K562 (cell line): ENCODE results near the gene CTXN3. TPM values are rescaled to one million over a fixed set of nuclear protein-coding genes. Genes with fewer than 3 reads are reported as not detected.

Experiments
- ATAC-seq: fragments of 200-7000 bp; cut with Tn5 transposase; 3 replicates; pipeline ENCODE4 v1.9.1; 2020; ENCODE audit warnings: moderate library complexity
- BruUV-seq: library from RNA; stranded (reverse); fragments of 400-500 nt; replicated peaks from 2 replicates; lab custom pipeline; 2021; lab: Mats Ljungman, UMichigan
- CTCF ChIA-PET: fragments of 300-600 bp; formaldehyde crosslinking; extraction: SDS; loops from one replicate; lab custom pipeline; 2021; ENCODE audit warnings: low intra/inter-chr PET ratio; lab: Yijun Ruan, JAX
- POLR2A ChIA-PET: fragments of 300-600, 350-650 bp; sonication (Branson Sonifier 250); formaldehyde crosslinking; extraction: SDS; loops from one replicate; lab custom pipeline; 2021; ENCODE audit warnings: antibody characterized with exemption, inconsistent platforms; lab: Yijun Ruan, JAX
- DNase-seq, 4 experiments: peaks; one replicate each; pipeline versions ENCODE4 v3.0.0 to v3.0.0-alpha.2; 2011 to 2018; ENCODE audit warnings: low spot score in 3 of 4, mixed read lengths in 3 of 4; ENCODE audit errors: extremely low read depth in 1 of 4
- FAIRE-seq: peaks from 2 replicates; lab custom pipeline; 2011; peaks lifted over from hg19 to GRCh38; lab: Jason Lieb, UNC
- H2AFZ ChIP-seq: 2 replicates; pipeline ENCODE4 v1.6.0; 2011; ENCODE audit warnings: low read depth, low read length, control low read depth, inconsistent platforms
- H3K27ac ChIP-seq: fragments of 200-600 bp; 3 replicates; pipeline ENCODE4 v1.8.0; 2011; ENCODE audit warnings: low read depth, mild to moderate bottlenecking, control low read depth, inconsistent platforms, low read length, moderate library complexity, mixed read lengths; ENCODE audit errors: extremely low read depth
- H3K27me3 ChIP-seq, 2 experiments: fragments of 300-600 bp in 1 of 2; 2 replicates in 1 of 2; 3 replicates in 1 of 2; pipeline versions ENCODE4 v1.6.0 to v1.8.0; 2011; ENCODE audit warnings: inconsistent platforms in 2 of 2, low read length in 2 of 2, mild to moderate bottlenecking in 1 of 2, mixed read lengths in 1 of 2, moderate library complexity in 1 of 2; ENCODE audit not compliant: control insufficient read depth in 2 of 2, insufficient read depth in 2 of 2
- H3K36me3 ChIP-seq: fragments of 300-600 bp; 3 replicates; pipeline ENCODE4 v1.8.0; 2011; ENCODE audit warnings: mild to moderate bottlenecking, low read length, inconsistent platforms; ENCODE audit not compliant: control insufficient read depth, insufficient read depth
- H3K4me1 ChIP-seq, 2 experiments: fragments of 200-600 bp in 1 of 2; replicated peaks in 1 of 2; 2 replicates in 1 of 2; 3 replicates in 1 of 2; pipeline versions ENCODE4 v1.5.1 to v1.8.0; 2011; ENCODE audit warnings: inconsistent platforms in 2 of 2, low read length in 2 of 2, mild to moderate bottlenecking in 1 of 2, mixed read lengths in 1 of 2, moderate library complexity in 1 of 2; ENCODE audit not compliant: control insufficient read depth in 2 of 2, insufficient read depth in 2 of 2
- H3K4me2 ChIP-seq: 2 replicates; pipeline ENCODE4 v1.6.1; 2011; ENCODE audit warnings: low read length, control low read depth, inconsistent platforms, mixed read lengths; ENCODE audit not compliant: insufficient read depth
- H3K4me3 ChIP-seq: fragments of 200-600 bp; sonication (generic), shearing (Covaris generic); 2 replicates; pipeline ENCODE4 v1.5.1; 2016; ENCODE audit warnings: control low read depth, inconsistent platforms
- H3K79me2 ChIP-seq: fragments of 200-600 bp; 3 replicates; pipeline ENCODE4 v1.8.0; 2011; ENCODE audit warnings: low read length, inconsistent platforms; ENCODE audit not compliant: control insufficient read depth, insufficient read depth
- H3K9ac ChIP-seq, 2 experiments: 2 replicates each; pipeline versions ENCODE4 v1.6.0 to v1.6.1; 2011; ENCODE audit warnings: low read depth in 2 of 2, low read length in 2 of 2, control low read depth in 1 of 2, inconsistent platforms in 1 of 2, mild to moderate bottlenecking in 1 of 2, mixed read lengths in 1 of 2; ENCODE audit not compliant: insufficient read depth in 1 of 2
- H3K9me1 ChIP-seq: one replicate; pipeline ENCODE4 v1.6.0; 2011; ENCODE audit warnings: inconsistent platforms, mild to moderate bottlenecking, low read length, moderate library complexity; ENCODE audit not compliant: control insufficient read depth, insufficient read depth
- H3K9me3 ChIP-seq: replicated peaks from 2 replicates; pipeline ENCODE4 v1.5.1; 2011; ENCODE audit warnings: low read depth, low read length, inconsistent platforms; ENCODE audit not compliant: control insufficient read depth, insufficient read depth
- H4K20me1 ChIP-seq: replicated peaks from 2 replicates; pipeline ENCODE4 v1.6.1; 2011; ENCODE audit warnings: low read length, inconsistent platforms, mixed read lengths; ENCODE audit not compliant: control insufficient read depth, insufficient read depth
- CHD1 ChIP-seq: fragments of 200-600 bp; sonication (generic); IDR thresholded peaks from one replicate; pipeline ENCODE4 v1.6.1; 2012; ENCODE audit warnings: mild to moderate bottlenecking, moderate library complexity, low read length, inconsistent platforms
- FOXK2 ChIP-seq, 2 experiments: fragments of 450-650 bp; IDR thresholded peaks in 1 of 2; conservative IDR thresholded peaks in 1 of 2; 2 replicates each; pipeline ENCODE4 v1.6.1; 2016; ENCODE audit warnings: low read depth in 2 of 2, mild to moderate bottlenecking in 1 of 2
- HNRNPLL ChIP-seq: fragments of 200-400 bp; formaldehyde crosslinking; IDR thresholded peaks from 2 replicates; pipeline ENCODE4 v1.6.1; 2017; ENCODE audit warnings: low read length, low read depth, mild to moderate bottlenecking; ENCODE audit not compliant: poor library complexity, severe bottlenecking
- NFATC3 ChIP-seq: fragments of 450-650 bp; IDR thresholded peaks from 2 replicates; pipeline ENCODE4 v1.6.1; 2017; ENCODE audit warnings: mild to moderate bottlenecking
- SMAD4 ChIP-seq: fragments of 250-450 bp; sonication (Bioruptor Pico); conservative IDR thresholded peaks from 2 replicates; pipeline ENCODE4 v1.8.0; 2021; ENCODE audit warnings: inconsistent platforms, mild to moderate bottlenecking, moderate library complexity
- ZFPM2 ChIP-seq: fragments of 250-450 bp; sonication (Bioruptor Pico); IDR thresholded peaks from 2 replicates; pipeline ENCODE4 v1.5.1; 2022; ENCODE audit warnings: mild to moderate bottlenecking
- WGBS: fragments of 100-300 bp; shearing (Covaris generic); methylation state at CpG from one replicate; pipeline ENCODE4 v1.1.6; 2016; ENCODE audit warnings: low coverage, mixed read lengths; ENCODE audit not compliant: insufficient coverage; ENCODE audit errors: missing lambda C conversion rate; 5-methylcytosine and 5-hydroxymethylcytosine counted together
- in situ Hi-C: fragments of 300-500 bp; cut with MboI; formaldehyde crosslinking; loops from 4 replicates; pipeline ENCODE4 v1.15.0; 2018; ENCODE audit warnings: inconsistent platforms, mixed read lengths
- intact Hi-C: fragments of 100-400 bp; cut with micrococcal nuclease; formaldehyde crosslinking; loops from 2 replicates; pipeline ENCODE4 v1.14.2; 2022
- polyA plus RNA-seq, 8 experiments: library from polyadenylated mRNA; depleted of rRNA in 4 of 8; stranded (reverse) in 5 of 8; unstranded in 3 of 8; fragments of >200 nt; fragmentation: Nextera tagmentation in 2 of 8; fragmentation: Illumina TruSeq in 1 of 8; extraction: Ambion mirVana in 2 of 8; extraction: Trizol in 1 of 8; gene quantifications; 2 replicates each; pipeline versions ENCODE4 v1.2.1 to v1.2.3, GENCODE V29; 2011 to 2014; ENCODE audit warnings: inconsistent platforms in 1 of 8, missing spikeins in 1 of 8
- total RNA-seq, 7 experiments: library from RNA; depleted of rRNA in 6 of 7; stranded (reverse); fragments of >200 nt in 6 of 7; fragmentation: Illumina TruSeq in 2 of 7; extraction: Trizol in 2 of 7; gene quantifications; 2 replicates each; pipeline versions ENCODE4 v1.2.1 to v1.2.3, GENCODE V29; 2011 to 2021; ENCODE audit warnings: low replicate concordance in 1 of 7
- TF ChIP-seq, protein P1 (sequence below): fragments of 250-450 bp; sonication (Bioruptor Pico); IDR thresholded peaks from 2 replicates; pipeline ENCODE4 v1.8.0; 2022; ENCODE audit warnings: inconsistent platforms
- TF ChIP-seq, protein P2 (sequence below): fragments of 450-650 bp; formaldehyde crosslinking; conservative IDR thresholded peaks from 2 replicates; pipeline ENCODE4 v1.4.0; 2022; ENCODE audit warnings: mild to moderate bottlenecking, missing genetic modification characterization

CTXN3 gene
- total and polyA plus RNA-seq, 9 of the 15 experiments (the other 6 are each of a cell fraction or from before 2014, with no cell fraction given), result not detected

DNA sequence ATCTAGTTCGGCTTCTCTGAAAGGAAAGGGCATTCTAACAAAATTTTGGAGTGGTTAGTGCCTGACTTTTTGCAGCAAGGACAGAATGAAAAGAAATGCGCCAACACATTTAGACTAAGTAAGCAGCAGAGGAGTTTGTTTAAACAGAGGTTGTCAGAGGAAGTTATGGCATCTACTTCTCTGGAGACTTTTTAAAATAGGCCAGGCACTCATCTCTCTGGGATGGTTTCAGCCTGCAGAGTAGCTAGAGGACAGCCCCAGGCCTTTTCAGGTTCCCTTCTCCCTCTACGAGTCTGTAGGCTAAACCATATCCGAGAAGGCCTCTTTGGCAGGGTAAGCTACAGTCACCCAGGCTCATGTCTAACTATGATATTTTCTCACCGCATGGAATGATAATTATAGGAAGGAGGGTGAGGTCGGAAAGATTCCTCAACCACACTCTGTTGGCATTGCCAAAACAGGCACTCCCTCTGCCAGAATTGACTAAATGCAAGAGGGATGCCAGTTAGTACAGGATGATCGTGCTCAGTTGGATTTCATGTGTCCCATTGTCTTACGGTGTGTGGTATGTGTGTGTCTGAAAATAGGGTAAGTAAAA lies 1.4 kb upstream of the CTXN3 start:
- H3K36me3 ChIP-seq, result no peaks in the 10 kb centered on the region
- in situ Hi-C loops, result no loop called here
- no peak overlapping the region for H3K9ac ChIP-seq
- 3% methylated on average over 8 of the region's 8 CpGs for WGBS
- TF ChIP-seq ZFPM2 (CRISPR knock-in tag), result no peak
- TF ChIP-seq SMAD4 (CRISPR knock-in tag), result no peak
- TF ChIP-seq, protein P1, sequence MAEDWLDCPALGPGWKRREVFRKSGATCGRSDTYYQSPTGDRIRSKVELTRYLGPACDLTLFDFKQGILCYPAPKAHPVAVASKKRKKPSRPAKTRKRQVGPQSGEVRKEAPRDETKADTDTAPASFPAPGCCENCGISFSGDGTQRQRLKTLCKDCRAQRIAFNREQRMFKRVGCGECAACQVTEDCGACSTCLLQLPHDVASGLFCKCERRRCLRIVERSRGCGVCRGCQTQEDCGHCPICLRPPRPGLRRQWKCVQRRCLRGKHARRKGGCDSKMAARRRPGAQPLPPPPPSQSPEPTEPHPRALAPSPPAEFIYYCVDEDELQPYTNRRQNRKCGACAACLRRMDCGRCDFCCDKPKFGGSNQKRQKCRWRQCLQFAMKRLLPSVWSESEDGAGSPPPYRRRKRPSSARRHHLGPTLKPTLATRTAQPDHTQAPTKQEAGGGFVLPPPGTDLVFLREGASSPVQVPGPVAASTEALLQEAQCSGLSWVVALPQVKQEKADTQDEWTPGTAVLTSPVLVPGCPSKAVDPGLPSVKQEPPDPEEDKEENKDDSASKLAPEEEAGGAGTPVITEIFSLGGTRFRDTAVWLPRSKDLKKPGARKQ, result no peak
- TF ChIP-seq FOXK2 (conservative IDR thresholded peaks at IDR 0.05 in 1 of 2, IDR thresholded peaks at IDR 0.05 in 1 of 2; ENCODE audit: low read depth in 2 of 2), result no peak
- no peak for TF ChIP-seq NFATC3
- TF ChIP-seq HNRNPLL, result no peak
- TF ChIP-seq, protein P2, sequence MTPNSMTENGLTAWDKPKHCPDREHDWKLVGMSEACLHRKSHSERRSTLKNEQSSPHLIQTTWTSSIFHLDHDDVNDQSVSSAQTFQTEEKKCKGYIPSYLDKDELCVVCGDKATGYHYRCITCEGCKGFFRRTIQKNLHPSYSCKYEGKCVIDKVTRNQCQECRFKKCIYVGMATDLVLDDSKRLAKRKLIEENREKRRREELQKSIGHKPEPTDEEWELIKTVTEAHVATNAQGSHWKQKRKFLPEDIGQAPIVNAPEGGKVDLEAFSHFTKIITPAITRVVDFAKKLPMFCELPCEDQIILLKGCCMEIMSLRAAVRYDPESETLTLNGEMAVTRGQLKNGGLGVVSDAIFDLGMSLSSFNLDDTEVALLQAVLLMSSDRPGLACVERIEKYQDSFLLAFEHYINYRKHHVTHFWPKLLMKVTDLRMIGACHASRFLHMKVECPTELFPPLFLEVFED (CRISPR knock-in tag), result no peak
- no peak for TF ChIP-seq CHD1
- TF ChIP-seq, all 486 proteins: peak for 0
- Histone ChIP-seq H3K27ac (no peak overlapping the region), H3K79me2 (no peaks in the 10 kb centered on the region), H3K9me1 (no peaks in the 10 kb centered on the region), H3K9me3 (no peaks in the 10 kb centered on the region), H3K4me3 (no peak overlapping the region), H2AFZ (no peak overlapping the region), H3K27me3 (peaks cover 0 to 2% of the 10 kb centered on the region in 2 experiments; a peak in 4 of 5 replicates), H4K20me1 (no peaks in the 10 kb centered on the region), H3K4me2 (no peak overlapping the region), H3K4me1 (no peaks in the 10 kb centered on the region)
- no TSS peak for BruUV-seq
- ATAC-seq (no peak), DNase-seq (no peak), FAIRE-seq (no peak)
- intact Hi-C loops, result no loop called here
- ChIA-PET CTCF (no interaction called here), POLR2A (interaction anchor here (0.6 to 0.7 kb wide), 2 partner anchors 58 to 996 kb away, joined by 3 read pairs; no protein-coding TSS in a partner anchor)
